GM21390 (cell line): Measurements from ENCODE around the gene KLF15.

Source experiments
- ATAC-seq: cut with Tn5 transposase; IDR thresholded peaks from one replicate; pipeline ENCODE4 v1.9.1; 2021; ENCODE audit not compliant: unreplicated experiment

The KLF15 gene

GRCh38 chr3:126389794-126390146 lies 32.6 kb upstream of the KLF15 start:
- ATAC-seq, result no peak

GRCh38 chr3:126389112-126389793 lies 32.0 kb upstream of the KLF15 start:
- peak; percentile 58 for ATAC-seq

GRCh38 chr3:126381966-126382365 lies 24.8 kb upstream of the KLF15 start:
- no peak for ATAC-seq

GRCh38 chr3:126380011-126380768 lies 23.0 kb upstream of the KLF15 start:
- no peak for ATAC-seq

- no peak for ATAC-seq
These were observed 21.1 kb upstream of the KLF15 start for GRCh38 chr3:126378341-126378751.

- ATAC-seq, result no peak
These were observed 20.0 kb upstream of the KLF15 start for GRCh38 chr3:126377211-126377610.

- no peak for ATAC-seq
These were observed 19.2 kb upstream of the KLF15 start for GRCh38 chr3:126376444-126376843.

- ATAC-seq, result no peak
These were observed 18.7 kb upstream of the KLF15 start for GRCh38 chr3:126375835-126376331.

- ATAC-seq, result no peak
These were observed 16.7 kb upstream of the KLF15 start for GRCh38 chr3:126373682-126374601.

- no peak for ATAC-seq
These were observed 16.0 kb upstream of the KLF15 start for GRCh38 chr3:126373146-126373613.

- no peak for ATAC-seq
These were observed 15.4 kb upstream of the KLF15 start for GRCh38 chr3:126372413-126373145.

- no peak for ATAC-seq
These were observed 14.0 kb upstream of the KLF15 start for GRCh38 chr3:126371096-126371705.

GRCh38 chr3:126370606-126371005 lies 13.4 kb upstream of the KLF15 start:
- no peak for ATAC-seq

- no peak for ATAC-seq
These were observed 12.8 kb upstream of the KLF15 start for GRCh38 chr3:126370055-126370454.

- ATAC-seq, result no peak
These were observed 12.3 kb upstream of the KLF15 start for GRCh38 chr3:126369490-126369889.

- no peak for ATAC-seq
These were observed 10.2 kb upstream of the KLF15 start for GRCh38 chr3:126367316-126367805.

GRCh38 chr3:126365351-126366277 lies 8.4 kb upstream of the KLF15 start:
- no peak for ATAC-seq

GRCh38 chr3:126364731-126365301 lies 7.6 kb upstream of the KLF15 start:
- ATAC-seq, result no peak
